Measurements from ENCODE around the gene SRGAP1. TPM values are rescaled to one million over a fixed set of nuclear protein-coding genes. Genes with fewer than 3 reads are reported as not detected.
A peak's percentile ranks its signal among the peaks of the same experiment; 100 is the strongest.

Gene SRGAP1
- total and polyA plus RNA-seq, 2 of the 13 experiments (the other 11 are each of a cell fraction or from before 2014, with no cell fraction given), result 1.6 to 3.4 TPM

GRCh38 chr12:63917864-63918799 is 73.6 kb downstream of the SRGAP1 start (continued):
- TF ChIP-seq, protein P1, sequence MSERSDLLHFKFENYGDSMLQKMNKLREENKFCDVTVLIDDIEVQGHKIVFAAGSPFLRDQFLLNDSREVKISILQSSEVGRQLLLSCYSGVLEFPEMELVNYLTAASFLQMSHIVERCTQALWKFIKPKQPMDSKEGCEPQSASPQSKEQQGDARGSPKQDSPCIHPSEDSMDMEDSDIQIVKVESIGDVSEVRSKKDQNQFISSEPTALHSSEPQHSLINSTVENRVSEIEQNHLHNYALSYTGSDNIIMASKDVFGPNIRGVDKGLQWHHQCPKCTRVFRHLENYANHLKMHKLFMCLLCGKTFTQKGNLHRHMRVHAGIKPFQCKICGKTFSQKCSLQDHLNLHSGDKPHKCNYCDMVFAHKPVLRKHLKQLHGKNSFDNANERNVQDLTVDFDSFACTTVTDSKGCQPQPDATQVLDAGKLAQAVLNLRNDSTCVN (CRISPR knock-in tag; IDR thresholded peaks at IDR 0.05; ENCODE audit: borderline replicate concordance), result no peak
- TF ChIP-seq KAT8 (CRISPR knock-in tag; IDR thresholded peaks at IDR 0.05) (0 out of 2 replicates have a peak, but pooled peaks have one; percentile 10), KAT2B (IDR thresholded peaks at IDR 0.05; ENCODE audit: borderline replicate concordance, low read depth, low read length) (no peak), ZZZ3 (CRISPR knock-in tag; IDR thresholded peaks at IDR 0.05; ENCODE audit: borderline replicate concordance) (no peak), U2AF1 (optimal IDR thresholded peaks at IDR 0.05; ENCODE audit: low read depth, low read length) (no peak), ZNF660 (CRISPR knock-in tag; IDR thresholded peaks at IDR 0.05; ENCODE audit: borderline replicate concordance, low read depth) (no peak), CSRNP2 (CRISPR knock-in tag; conservative IDR thresholded peaks at IDR 0.05; ENCODE audit: low read depth) (no peak), ZNF572 (CRISPR knock-in tag; IDR thresholded peaks at IDR 0.05) (no peak), SMC3 (IDR thresholded peaks at IDR 0.05; ENCODE audit: low read length) (peak; percentile 33; the same call in 1 of the 2 replicates), NFATC3 (CRISPR knock-in tag; IDR thresholded peaks at IDR 0.05) (no peak), ATAD3A (CRISPR knock-in tag; IDR thresholded peaks at IDR 0.05) (no peak), FOXK2 (IDR thresholded peaks at IDR 0.05) (0 out of 2 replicates have a peak, but pooled peaks have one; percentile 18), GABPA (IDR thresholded peaks at IDR 0.05; ENCODE audit: low read depth, low read length) (no peak), GABPA (CRISPR knock-in tag; IDR thresholded peaks at IDR 0.05; ENCODE audit: low read depth) (no peak), ZNF546 (CRISPR knock-in tag; conservative IDR thresholded peaks at IDR 0.05) (no peak), NR2F6 (IDR thresholded peaks at IDR 0.05) (0 out of 2 replicates have a peak, but pooled peaks have one; percentile 15), NR2F6 (CRISPR knock-in tag; IDR thresholded peaks at IDR 0.05) (0 out of 2 replicates have a peak, but pooled peaks have one; percentile 4), ZNF124 (CRISPR knock-in tag; IDR thresholded peaks at IDR 0.05) (no peak), TEF (CRISPR knock-in tag; IDR thresholded peaks at IDR 0.05) (no peak), MIXL1 (CRISPR knock-in tag; IDR thresholded peaks at IDR 0.05) (no peak), KDM4B (CRISPR knock-in tag; IDR thresholded peaks at IDR 0.05) (no peak), SIX1 (CRISPR knock-in tag; IDR thresholded peaks at IDR 0.05; ENCODE audit: borderline replicate concordance) (no peak), MTA1 (CRISPR knock-in tag; IDR thresholded peaks at IDR 0.05; ENCODE audit: borderline replicate concordance) (no peak), TBL1XR1 (IDR thresholded peaks at IDR 0.05; ENCODE audit: borderline replicate concordance, low read length, partially characterized antibody) (peak; percentile 34)
- TF ChIP-seq, protein P2, sequence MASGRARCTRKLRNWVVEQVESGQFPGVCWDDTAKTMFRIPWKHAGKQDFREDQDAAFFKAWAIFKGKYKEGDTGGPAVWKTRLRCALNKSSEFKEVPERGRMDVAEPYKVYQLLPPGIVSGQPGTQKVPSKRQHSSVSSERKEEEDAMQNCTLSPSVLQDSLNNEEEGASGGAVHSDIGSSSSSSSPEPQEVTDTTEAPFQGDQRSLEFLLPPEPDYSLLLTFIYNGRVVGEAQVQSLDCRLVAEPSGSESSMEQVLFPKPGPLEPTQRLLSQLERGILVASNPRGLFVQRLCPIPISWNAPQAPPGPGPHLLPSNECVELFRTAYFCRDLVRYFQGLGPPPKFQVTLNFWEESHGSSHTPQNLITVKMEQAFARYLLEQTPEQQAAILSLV (CRISPR knock-in tag; IDR thresholded peaks at IDR 0.05; ENCODE audit: borderline replicate concordance), result no peak
- TF ChIP-seq, protein P3, sequence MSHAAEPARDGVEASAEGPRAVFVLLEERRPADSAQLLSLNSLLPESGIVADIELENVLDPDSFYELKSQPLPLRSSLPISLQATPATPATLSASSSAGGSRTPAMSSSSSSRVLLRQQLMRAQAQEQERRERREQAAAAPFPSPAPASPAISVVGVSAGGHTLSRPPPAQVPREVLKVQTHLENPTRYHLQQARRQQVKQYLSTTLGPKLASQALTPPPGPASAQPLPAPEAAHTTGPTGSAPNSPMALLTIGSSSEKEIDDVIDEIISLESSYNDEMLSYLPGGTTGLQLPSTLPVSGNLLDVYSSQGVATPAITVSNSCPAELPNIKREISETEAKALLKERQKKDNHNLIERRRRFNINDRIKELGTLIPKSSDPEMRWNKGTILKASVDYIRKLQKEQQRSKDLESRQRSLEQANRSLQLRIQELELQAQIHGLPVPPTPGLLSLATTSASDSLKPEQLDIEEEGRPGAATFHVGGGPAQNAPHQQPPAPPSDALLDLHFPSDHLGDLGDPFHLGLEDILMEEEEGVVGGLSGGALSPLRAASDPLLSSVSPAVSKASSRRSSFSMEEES (CRISPR knock-in tag; IDR thresholded peaks at IDR 0.05), result no peak
